HepG2 (cell line): Measurements from ENCODE around the gene RPS5. TPM values are rescaled to one million over a fixed set of nuclear protein-coding genes. Genes with fewer than 3 reads are reported as not detected.

Experiments used
- CREB3 ChIP-seq: sonication (generic); formaldehyde crosslinking; IDR thresholded peaks from 2 replicates; pipeline ENCODE4 v1.5.0; 2020; ENCODE audit warnings: missing genetic modification reagents
- DNMT3B ChIP-seq: conservative IDR thresholded peaks from 2 replicates; pipeline ENCODE4 v1.6.1; 2016; ENCODE audit warnings: missing biosample characterization, control low read depth
- EED ChIP-seq: sonication (generic); formaldehyde crosslinking; IDR thresholded peaks from 2 replicates; pipeline ENCODE4 v1.5.0; 2020; ENCODE audit warnings: mild to moderate bottlenecking, missing genetic modification reagents
- ERF ChIP-seq: IDR thresholded peaks from 2 replicates; pipeline ENCODE4 v1.6.1; 2018; ENCODE audit warnings: missing biosample characterization, missing genetic modification reagents
- HIVEP1 ChIP-seq: sonication (generic); formaldehyde crosslinking; IDR thresholded peaks from 2 replicates; pipeline ENCODE4 v1.4.0; 2020; ENCODE audit warnings: mild to moderate bottlenecking, missing genetic modification reagents
- KMT2A ChIP-seq: sonication (generic); formaldehyde crosslinking; IDR thresholded peaks from 2 replicates; pipeline ENCODE4 v1.4.0; 2020; ENCODE audit warnings: missing genetic modification reagents
- MAFF ChIP-seq: IDR thresholded peaks from 2 replicates; pipeline ENCODE4 v1.6.1; 2011; ENCODE audit warnings: low read depth, low read length, improper control_type of control experiment
- MAFK ChIP-seq, 2 experiments: IDR thresholded peaks in 1 of 2; conservative IDR thresholded peaks in 1 of 2; 2 replicates each; pipeline ENCODE4 v1.6.1; 2011; ENCODE audit warnings: improper control_type of control experiment in 2 of 2, low read length in 2 of 2
- NFKBIZ ChIP-seq: IDR thresholded peaks from 2 replicates; pipeline ENCODE4 v1.6.1; 2018; ENCODE audit warnings: missing genetic modification reagents, missing compliant biosample characterization
- NONO ChIP-seq, 2 experiments: fragments of 450-650 bp in 1 of 2; sonication (generic) in 1 of 2; formaldehyde crosslinking in 1 of 2; IDR thresholded peaks in 1 of 2; conservative IDR thresholded peaks in 1 of 2; 2 replicates each; pipeline versions ENCODE4 v1.6.1 to v1.8.0; 2017 to 2022; ENCODE audit warnings: mild to moderate bottlenecking in 1 of 2, missing genetic modification reagents in 1 of 2, moderate library complexity in 1 of 2
- PRPF4 ChIP-seq: fragments of 200-400 bp; formaldehyde crosslinking; IDR thresholded peaks from 2 replicates; pipeline ENCODE4 v1.6.1; 2016; ENCODE audit warnings: low read length, low read depth; ENCODE audit not compliant: poor library complexity, severe bottlenecking
- SNAPC2 ChIP-seq: sonication (generic); formaldehyde crosslinking; IDR thresholded peaks from 2 replicates; pipeline ENCODE4 v1.8.1; 2022; ENCODE audit warnings: mild to moderate bottlenecking, missing genetic modification reagents
- STAG1 ChIP-seq: sonication (generic); formaldehyde crosslinking; IDR thresholded peaks from 2 replicates; pipeline ENCODE4 v1.4.0; 2020; ENCODE audit warnings: missing genetic modification reagents
- ZBTB26 ChIP-seq: IDR thresholded peaks from 2 replicates; pipeline ENCODE4 v1.6.1; 2016; ENCODE audit warnings: missing compliant biosample characterization, missing genetic modification reagents, borderline replicate concordance
- ZFP1 ChIP-seq: IDR thresholded peaks from 2 replicates; pipeline ENCODE4 v1.6.1; 2016
- ZFYVE20 ChIP-seq: sonication (generic); formaldehyde crosslinking; IDR thresholded peaks from 2 replicates; pipeline ENCODE4 v1.8.0; 2023; ENCODE audit warnings: low read depth, mild to moderate bottlenecking, moderate library complexity, missing genetic modification reagents, borderline replicate concordance
- ZNF3 ChIP-seq: IDR thresholded peaks from 2 replicates; pipeline ENCODE4 v1.7.0; 2017; ENCODE audit warnings: inconsistent platforms
- ZNF333 ChIP-seq: sonication (generic); formaldehyde crosslinking; IDR thresholded peaks from 2 replicates; pipeline ENCODE4 v1.4.0; 2020; ENCODE audit warnings: mild to moderate bottlenecking, missing genetic modification reagents, borderline replicate concordance
- ZNF414 ChIP-seq: sonication (generic); formaldehyde crosslinking; IDR thresholded peaks from 2 replicates; pipeline ENCODE4 v1.5.0; 2020; ENCODE audit warnings: missing genetic modification reagents
- ZNF44 ChIP-seq: sonication (generic); formaldehyde crosslinking; IDR thresholded peaks from 2 replicates; pipeline ENCODE4 v1.5.1; 2020; ENCODE audit warnings: mild to moderate bottlenecking, missing genetic modification reagents
- ZNF512B ChIP-seq: sonication (generic); formaldehyde crosslinking; IDR thresholded peaks from 2 replicates; pipeline ENCODE4 v1.5.1; 2020; ENCODE audit warnings: missing genetic modification reagents, mild to moderate bottlenecking, borderline replicate concordance
- ZNF605 ChIP-seq: sonication (generic); formaldehyde crosslinking; IDR thresholded peaks from 2 replicates; pipeline ENCODE4 v1.8.0; 2022; ENCODE audit warnings: mild to moderate bottlenecking, missing genetic modification reagents
- ZNF644 ChIP-seq: IDR thresholded peaks from 2 replicates; pipeline ENCODE4 v1.6.1; 2016; ENCODE audit warnings: low read depth
- ZNF672 ChIP-seq: sonication (generic); formaldehyde crosslinking; IDR thresholded peaks from 2 replicates; pipeline ENCODE4 v1.8.1; 2022; ENCODE audit warnings: missing genetic modification reagents
- ZNF816 ChIP-seq: sonication (generic); formaldehyde crosslinking; IDR thresholded peaks from 2 replicates; pipeline ENCODE4 v1.8.0; 2022; ENCODE audit warnings: missing genetic modification reagents, mild to moderate bottlenecking, borderline replicate concordance
- polyA plus RNA-seq, 8 experiments: library from polyadenylated mRNA; depleted of rRNA in 3 of 8; stranded (reverse) in 7 of 8; unstranded in 1 of 8; fragments of >200 nt; fragmentation: Illumina TruSeq in 4 of 8; extraction: Trizol in 4 of 8; gene quantifications; 2 replicates each; pipeline versions ENCODE4 v1.2.1 to v1.2.3, GENCODE V29; 2011 to 2016; ENCODE audit warnings: low read depth in 4 of 8, missing spikeins in 1 of 8, mixed read lengths in 1 of 8; ENCODE audit not compliant: insufficient read depth in 1 of 8
- total RNA-seq, 5 experiments: library from RNA; depleted of rRNA; stranded (reverse); fragments of >200 nt; fragmentation: Illumina TruSeq; extraction: Trizol; gene quantifications; 2 replicates each; pipeline ENCODE4 v1.2.3, GENCODE V29; 2016; ENCODE audit warnings: low read depth in 1 of 5

Gene RPS5
- total and polyA plus RNA-seq, 2 of the 13 experiments (the other 11 are each of a cell fraction or from before 2014, with no cell fraction given) = 1,544 to 4,408 TPM

GRCh38 chr19:58362272-58362994 is 24.6 kb upstream of the RPS5 start, which contains the start of gene ZNF497 (continued):
- TF ChIP-seq ZNF512B = no peak
- TF ChIP-seq MAFK (conservative IDR thresholded peaks at IDR 0.05 in 1 of 2, IDR thresholded peaks at IDR 0.05 in 1 of 2; ENCODE audit: low read length in 2 of 2) = no peak
- TF ChIP-seq KMT2A (CRISPR knock-in tag) = peak; percentile 64; the same call in 1 of the 2 replicates
- no peak for TF ChIP-seq NONO (IDR thresholded peaks at IDR 0.05)
- peak; percentile 90 for TF ChIP-seq NONO (CRISPR knock-in tag; conservative IDR thresholded peaks at IDR 0.05)
- TF ChIP-seq ZBTB26 (CRISPR knock-in tag) = no peak
- TF ChIP-seq STAG1 (CRISPR knock-in tag) = no peak
- no peak for TF ChIP-seq ZNF644 (CRISPR knock-in tag)
- TF ChIP-seq ZNF3 (CRISPR knock-in tag) = no peak
- TF ChIP-seq ZNF414 (CRISPR knock-in tag) = peak; percentile 79; the same call in 1 of the 2 replicates
- 0 out of 2 replicates have a peak, but pooled peaks have one; percentile 1 for TF ChIP-seq HIVEP1 (CRISPR knock-in tag)
- no peak for TF ChIP-seq NFKBIZ
- no peak for TF ChIP-seq ZFYVE20
- no peak for TF ChIP-seq EED
- peak; percentile 57; the same call in 1 of the 2 replicates for TF ChIP-seq ZFP1
- TF ChIP-seq ZNF816 (CRISPR knock-in tag) = peak; percentile 86; the same call in 1 of the 2 replicates
- TF ChIP-seq MAFF = no peak
- no peak; the same call in 1 of the 2 replicates for TF ChIP-seq DNMT3B (CRISPR knock-in tag)
- TF ChIP-seq ZNF44 = no peak
- no peak for TF ChIP-seq ZNF672 (CRISPR knock-in tag)
- TF ChIP-seq ERF (CRISPR knock-in tag) = peak; percentile 77
- no peak; the same call in 1 of the 2 replicates for TF ChIP-seq SNAPC2
- no peak for TF ChIP-seq CREB3 (CRISPR knock-in tag)
- TF ChIP-seq ZNF605 = no peak; the same call in 1 of the 2 replicates
- TF ChIP-seq PRPF4 = no peak
- TF ChIP-seq ZNF333 (CRISPR knock-in tag) = peak; percentile 39
